Uterus (tissue), 2 donors: ENCODE measurements around the gene PCGF1.

Experiments used
- CTCF ChIP-seq, 4 experiments: fragments of 200-600 bp in 2 of 4; fragments of 450-650 bp in 2 of 4; sonication (generic) in 2 of 4; IDR thresholded peaks; one replicate each; pipeline ENCODE4 v1.5.1; 2016 to 2019; ENCODE audit warnings: antibody characterized with exemption in 4 of 4, mild to moderate bottlenecking in 2 of 4, moderate library complexity in 1 of 4
- POLR2A ChIP-seq, 2 donors: fragments of 450-650 bp; IDR thresholded peaks; one replicate each; pipeline ENCODE4 v1.6.1; 2016; ENCODE audit warnings: antibody characterized with exemption in 2 of 2, mild to moderate bottlenecking in 1 of 2, moderate library complexity in 1 of 2

- TF ChIP-seq CTCF (IDR thresholded peaks at IDR 0.05) (no peak), POLR2A (IDR thresholded peaks at IDR 0.05) (no peak)
These were observed 18.5 kb upstream of the PCGF1 start, which contains the start of gene DQX1 for GRCh38 chr2:74525717-74526648.
